Measurements from ENCODE around the gene UBAC2.

The UBAC2 gene

DNA sequence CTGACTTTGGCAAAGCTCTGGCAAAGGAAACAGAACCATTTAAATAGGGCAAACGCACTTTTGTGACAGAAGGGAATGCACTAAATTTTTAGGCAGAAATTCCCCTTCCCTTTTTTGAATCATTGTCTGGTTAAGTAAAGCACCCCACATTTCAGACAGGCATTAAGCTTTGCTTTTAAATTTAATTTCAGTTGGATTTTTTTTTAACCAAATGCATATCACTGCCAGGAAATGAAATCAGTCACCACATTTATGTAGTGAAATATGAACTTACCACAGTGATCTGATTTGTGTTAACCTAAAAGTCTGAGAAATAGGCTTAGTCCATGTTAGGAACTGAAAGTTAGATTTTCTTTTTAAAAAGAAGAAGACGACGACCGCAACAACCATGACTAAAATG is 95.7 kb downstream of the UBAC2 start:
- DNase-seq (ENCODE audit: low spot score), result no peak

DNA sequence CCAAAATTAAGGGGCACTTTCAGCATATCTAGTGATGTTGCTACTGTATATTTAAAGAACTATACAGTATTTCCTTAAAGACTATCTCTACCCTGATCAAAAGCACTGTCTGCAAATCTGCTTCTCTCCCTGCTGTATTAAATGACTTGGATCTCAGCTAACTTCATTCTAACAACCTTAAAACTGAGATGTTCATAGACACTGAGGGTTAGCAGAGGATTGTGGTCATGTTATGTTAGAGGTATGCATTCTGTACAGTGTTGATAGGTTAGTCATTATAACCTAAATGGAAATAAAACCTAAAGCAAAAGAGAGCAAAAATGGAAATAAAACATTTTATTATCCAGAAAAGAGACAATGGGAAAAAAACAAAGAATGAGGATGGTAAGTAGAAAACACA is 96.7 kb downstream of the UBAC2 start:
- no peak for DNase-seq (ENCODE audit: low spot score)

DNA sequence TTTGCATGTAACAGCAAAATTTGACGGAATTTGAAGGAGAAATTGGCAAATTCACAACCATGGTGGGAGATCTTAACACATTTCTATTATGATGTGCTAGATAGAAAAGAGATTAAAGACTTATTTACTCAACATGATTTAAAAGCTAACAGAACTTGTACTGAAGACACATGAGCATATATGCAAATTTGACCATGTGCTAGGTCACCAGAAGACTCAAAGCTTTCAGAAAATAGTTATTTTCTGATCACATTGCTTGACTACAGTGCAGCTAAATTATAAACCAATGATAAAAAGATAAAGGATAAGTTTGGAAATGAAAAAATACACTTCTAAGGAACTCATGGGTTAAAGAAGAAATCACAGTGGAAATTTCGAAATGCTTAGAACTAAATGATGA is 97.4 kb downstream of the UBAC2 start:
- DNase-seq (ENCODE audit: low spot score), result no peak

DNA sequence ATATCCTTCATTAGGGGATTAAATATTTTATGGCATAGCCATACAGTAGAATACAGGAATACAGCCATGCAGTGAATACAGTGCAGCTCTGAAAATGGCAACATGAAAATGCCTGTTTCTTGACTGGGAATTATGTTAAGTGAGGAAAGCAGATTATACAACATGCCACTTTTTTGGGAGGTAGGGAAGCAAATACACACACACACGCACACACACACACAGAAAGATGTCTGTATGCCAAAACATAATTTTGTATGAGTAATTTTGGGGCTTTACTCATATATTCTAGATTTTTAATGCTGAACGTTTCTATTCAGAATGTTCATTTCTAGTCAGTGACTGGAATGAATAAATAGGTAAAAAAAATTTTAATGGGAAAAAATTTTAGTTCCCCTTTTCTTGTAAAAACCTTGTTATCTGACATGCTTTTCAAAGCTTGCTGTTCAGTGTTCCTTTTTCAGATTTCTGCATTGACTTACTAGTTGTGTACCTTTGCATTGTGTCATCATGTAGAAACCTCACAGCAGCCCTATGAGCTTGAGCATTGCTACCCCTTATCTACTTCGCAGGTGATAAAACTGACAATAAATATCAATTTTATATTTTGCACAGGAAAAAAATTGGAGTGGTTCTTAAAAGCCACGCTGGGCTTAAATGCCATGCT is 98.7 kb downstream of the UBAC2 start:
- DNase-seq (ENCODE audit: low spot score), result no peak

DNA sequence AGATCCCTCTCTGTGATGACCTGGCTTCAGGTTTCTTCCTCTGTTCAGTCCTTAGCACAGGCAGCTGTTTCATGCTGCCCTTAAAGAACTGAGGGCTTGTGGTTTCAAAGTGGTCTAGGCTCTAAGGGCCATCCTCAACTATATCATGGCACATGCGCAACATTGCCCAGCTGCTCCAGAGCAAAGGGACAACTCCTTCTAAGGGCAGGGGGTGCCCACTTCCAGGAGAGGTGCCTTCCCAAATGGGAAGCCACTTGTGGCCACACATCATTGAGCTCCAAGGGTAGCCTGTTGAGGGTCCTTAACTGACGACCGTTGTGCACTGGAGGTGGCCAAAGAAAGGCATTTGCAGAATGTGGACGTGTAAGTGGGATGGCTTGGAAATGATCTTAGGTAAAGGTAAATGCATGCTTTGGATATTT is 99.3 kb downstream of the UBAC2 start:
- DNase-seq (ENCODE audit: low spot score), result no peak

DNA sequence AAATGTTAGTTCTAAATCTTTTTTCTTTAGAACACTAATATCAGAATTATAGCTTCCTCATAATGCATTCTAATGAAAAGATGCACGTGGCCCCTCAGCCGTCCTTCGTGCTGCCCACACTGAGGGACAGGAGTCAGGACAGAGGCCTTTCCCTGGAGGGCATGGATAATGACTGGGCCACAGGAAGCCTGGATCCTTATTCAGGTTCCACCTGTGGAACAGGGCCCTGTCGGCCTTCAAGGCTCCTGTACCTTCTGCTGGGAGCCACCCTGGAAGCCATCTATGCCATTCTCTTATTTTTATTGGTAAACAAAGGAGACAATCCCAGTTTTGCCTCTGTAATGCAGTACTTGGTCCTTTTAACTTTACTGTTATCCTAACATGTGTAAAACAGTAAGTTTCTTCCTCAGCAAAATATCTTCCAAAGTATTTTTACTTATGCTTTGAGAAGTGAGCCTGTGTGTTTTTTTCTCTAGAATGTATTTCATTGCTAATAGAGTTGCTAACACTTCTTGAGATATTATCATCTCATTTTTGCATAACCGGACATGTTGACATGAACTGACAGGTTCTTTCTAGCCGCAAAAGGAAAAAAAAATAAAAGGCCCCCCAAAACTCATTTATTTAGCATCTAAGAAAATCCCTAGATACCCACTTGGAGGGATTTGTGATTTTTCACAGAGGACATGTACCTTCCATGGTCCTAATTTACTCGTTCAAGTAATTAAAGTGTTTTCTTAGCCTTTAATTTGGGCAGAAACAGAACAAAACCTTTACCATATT is 100.6 kb downstream of the UBAC2 start:
- DNase-seq (ENCODE audit: low spot score), result no peak

DNA sequence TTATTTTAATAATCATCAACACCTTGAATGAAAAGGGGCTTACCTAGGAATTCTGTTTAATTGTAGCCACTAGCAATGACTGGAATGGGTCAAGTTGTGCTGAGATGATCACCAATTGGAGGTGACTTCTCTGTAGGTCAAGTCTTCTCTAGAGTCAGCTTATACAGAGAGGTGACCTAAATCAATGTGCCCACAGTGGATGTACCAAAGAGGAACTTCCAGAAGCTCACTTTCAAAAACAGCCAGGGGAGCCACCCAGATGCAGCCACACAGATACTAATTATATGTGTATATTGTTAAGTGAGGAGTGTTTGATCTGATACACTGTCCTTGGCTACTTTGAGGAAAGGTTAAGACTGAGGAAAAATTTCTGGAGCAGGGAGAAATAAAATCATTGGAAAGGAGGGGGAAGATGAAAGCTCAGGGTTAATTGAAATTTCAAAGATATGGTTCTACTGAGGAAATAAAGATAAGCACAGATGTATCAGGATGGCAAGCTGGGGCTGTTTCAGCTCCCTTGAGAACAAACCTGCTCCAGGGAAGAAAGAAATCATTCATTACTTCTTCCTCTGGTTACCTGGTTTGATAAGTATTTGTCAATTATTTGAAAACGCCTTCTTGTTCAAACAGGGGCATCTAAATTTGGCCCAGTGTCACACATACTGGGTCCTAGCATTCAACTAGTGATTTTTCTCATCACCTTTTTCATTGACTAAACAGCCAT is 101.4 kb downstream of the UBAC2 start:
- no peak for DNase-seq (ENCODE audit: low spot score)

DNA sequence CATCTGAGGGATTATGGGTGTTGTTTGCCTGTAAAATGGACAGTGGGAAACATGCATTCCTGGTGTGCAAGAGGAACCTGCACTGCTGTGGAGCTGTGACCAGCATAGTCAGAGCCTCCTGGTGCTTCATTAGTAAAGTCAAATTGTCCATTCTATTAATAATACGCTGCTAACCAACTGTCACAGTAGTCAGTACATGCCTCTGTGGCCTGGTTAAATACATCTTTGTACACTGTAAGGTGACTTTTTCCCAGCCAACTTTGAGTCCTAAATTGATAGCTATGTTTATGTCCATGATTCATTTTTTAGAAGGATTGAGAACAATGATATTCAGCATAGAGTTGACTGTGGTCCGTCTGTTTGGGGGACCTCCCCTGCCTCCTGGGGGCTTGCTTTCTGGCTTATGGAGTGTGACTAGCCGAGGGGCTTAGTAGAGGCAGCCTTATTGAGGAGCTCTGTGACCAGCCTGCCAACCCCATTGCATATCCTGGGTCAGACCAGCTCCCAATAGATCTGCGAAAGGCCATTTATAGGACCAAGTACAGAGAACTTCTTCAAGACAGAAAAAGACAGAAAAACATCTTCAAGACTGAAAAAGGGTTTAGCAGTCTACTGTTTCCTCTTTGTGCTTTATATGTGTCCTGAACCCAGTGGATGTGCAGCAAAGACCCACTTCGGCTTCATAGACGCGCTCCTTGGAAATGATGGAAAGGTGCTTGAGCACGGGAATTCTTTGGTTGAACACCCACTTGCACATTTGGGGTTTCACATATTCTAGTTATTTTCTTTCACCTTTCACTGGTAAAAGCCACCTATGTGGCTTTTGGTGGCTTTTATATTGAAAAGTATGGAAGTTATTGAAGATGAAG is 102.2 kb downstream of the UBAC2 start:
- no peak for DNase-seq (ENCODE audit: low spot score)

DNA sequence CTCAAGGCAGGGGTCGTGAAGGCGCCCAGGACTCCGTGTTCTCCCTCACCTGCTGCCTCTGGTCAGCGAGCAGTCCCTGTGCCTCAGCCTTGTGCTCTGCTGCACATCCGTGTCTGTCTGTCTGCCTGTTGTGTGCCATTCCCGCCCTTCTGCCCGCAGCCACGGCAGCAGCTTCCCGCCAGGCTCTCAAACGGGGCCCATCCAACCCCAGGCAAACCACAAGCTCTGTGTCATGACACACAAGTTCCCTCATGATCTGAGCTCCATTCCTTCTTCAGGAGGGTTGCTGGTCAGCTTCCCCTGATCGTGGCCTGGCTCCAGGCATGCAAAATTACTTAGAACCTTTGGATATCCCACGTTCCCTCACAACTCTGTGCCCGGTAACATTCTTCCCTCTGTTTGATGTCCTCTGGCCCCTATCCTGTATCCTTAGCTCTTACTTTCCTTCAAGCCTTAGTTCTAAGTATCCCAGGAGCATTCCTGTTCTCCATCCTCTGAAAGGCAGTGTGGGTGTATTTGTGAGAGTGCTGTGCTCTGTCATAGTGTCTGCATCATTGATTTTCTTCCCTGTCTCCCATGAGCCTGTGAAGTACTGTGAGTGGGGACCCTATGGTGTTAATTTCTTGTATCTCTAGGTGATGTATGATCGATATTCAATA is 103.3 kb downstream of the UBAC2 start:
- DNase-seq (ENCODE audit: low spot score), result no peak

DNA sequence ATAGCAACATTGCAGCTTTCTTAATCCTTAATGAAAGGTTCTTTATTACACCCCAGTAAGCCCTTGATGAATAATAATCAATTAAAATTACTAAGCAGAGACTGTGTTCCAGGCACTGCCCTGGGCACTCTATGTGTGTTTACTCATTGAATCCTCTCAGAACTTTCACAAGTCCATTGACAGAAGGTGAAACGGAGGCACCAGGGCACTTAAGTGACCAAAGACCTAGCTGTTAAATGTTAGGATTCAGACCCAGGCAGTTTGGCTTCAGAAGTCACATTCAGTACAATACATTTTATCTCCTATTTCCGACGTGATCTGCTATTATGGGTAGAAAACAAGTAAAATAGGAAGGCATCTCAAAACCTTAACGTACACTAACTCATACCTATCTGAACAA is 103.9 kb downstream of the UBAC2 start:
- DNase-seq (ENCODE audit: low spot score), result no peak

DNA sequence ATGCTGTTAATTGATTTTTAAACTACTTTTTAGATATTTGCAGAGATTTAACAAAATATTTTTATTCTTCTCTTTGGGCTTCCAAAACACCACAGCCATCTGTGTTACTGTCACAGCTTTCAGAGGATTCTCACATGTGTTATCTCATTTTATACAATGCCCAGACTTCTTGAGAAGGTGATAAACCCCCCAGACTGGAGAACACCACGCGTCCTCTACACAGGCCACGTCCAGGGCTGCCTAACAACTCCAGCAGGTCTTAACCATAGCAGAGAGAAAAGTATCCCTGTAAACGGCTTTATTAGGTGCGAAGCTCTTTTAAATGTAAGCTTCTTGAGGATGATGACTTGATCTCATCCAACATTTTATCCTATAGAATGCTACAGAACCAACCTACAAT is 104.5 kb downstream of the UBAC2 start:
- no peak for DNase-seq (ENCODE audit: low spot score)

DNA sequence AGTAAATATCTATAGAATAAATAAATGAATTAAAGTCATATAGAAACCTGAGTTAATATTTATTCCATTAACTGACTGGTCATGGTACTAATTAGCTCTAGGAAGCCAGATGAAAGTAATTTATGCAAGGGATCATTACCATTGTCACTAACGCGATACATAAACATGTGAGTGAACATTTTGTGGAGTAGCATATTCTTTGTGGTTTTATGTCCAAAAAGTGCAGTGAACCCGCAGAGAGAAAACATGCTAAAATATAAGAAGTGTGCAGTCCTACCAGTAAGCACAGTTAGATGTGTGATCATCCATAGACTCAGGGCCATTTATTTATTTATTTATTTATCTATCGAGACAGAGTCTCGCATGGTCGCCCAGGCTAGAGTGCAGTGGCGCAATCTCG is 104.9 kb downstream of the UBAC2 start:
- DNase-seq (ENCODE audit: low spot score), result no peak

DNA sequence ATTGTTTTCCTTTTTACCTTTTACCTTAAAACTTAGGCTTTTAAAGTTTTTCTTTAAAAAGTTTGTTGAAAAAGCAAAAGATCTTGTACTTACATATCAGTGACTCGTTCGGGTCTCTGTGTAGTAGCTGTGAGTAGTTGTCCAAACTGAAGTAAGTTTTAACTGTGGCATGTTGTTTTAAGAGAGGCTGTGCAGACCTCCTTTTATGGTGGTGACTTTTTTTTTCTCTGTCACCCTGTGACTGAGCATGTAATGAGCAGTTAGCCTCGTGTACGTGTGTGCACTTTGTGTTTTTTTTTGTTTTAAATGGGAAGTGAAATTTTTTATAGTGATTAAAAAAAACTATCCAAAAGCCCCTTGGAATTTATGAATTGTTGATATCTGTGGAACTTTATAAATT is 106.6 kb downstream of the UBAC2 start, which contains the start of gene GPR183:
GPR183 (minus strand) TSS at position 153 of the 400 bp plus-strand sequence. CDS start 11,254 bp downstream, outside the sequence.
- no peak for DNase-seq (ENCODE audit: low spot score)

DNA sequence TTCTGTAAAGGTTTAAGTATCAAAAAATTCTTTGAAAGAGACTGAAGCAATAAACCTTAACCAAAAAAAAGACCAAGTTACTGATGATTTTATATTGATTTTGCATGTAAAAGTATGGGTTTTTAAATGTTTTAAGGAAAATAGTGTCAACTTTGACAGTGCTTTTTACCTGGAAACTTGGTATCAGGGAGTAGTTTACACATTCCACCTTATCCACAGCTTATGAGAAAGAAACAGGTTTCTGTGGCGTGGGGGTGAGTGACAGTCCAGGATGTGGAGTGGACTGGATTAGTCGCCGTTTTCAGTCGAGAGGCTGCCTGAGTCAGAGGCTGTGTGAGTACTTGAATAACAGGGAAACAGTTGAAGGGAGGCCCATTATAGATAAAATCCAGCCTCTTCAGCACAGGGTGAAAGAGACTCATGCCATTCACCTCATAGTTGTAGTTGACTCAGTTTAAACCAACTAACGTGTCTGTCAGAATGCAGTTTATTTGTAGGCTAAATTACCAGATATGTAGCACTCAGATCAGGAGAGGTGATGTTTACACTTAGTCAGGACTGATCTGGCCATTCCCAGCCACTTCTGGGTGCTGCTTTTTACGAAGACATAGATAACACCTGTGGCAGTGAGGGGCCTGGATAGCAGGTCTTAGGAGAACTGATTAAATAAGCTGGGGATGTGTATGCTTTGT is 107.1 kb downstream of the UBAC2 start:
- DNase-seq (ENCODE audit: low spot score), result no peak

DNA sequence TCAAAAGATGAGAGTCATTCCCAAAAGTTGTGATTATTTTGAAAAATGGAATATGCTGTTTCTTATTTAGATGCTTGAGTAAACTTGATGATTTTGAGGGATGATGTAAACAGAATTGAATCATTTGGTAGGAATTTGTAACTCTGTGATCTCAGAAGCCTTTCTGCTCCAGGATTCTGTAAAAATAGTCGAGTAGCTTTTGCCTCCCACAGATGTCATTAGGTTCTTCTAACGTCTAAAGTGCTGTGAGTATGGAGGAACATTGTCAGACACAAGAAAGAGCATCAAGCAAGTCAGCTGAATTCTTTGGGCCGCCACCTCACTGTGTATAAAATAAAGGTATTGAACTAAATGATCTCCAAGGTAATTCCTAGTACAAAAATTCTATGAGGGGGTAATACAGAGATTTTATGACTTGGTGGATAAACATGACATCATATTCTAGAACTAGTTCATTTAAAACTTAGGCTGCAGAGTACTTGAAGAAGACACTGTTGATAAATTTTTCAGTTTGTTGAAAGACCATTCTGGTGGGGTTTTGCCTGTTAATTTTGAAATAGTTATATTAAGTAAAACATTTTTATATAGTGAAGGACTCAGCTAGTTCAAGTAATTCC is 107.9 kb downstream of the UBAC2 start:
- DNase-seq (ENCODE audit: low spot score), result no peak

DNA sequence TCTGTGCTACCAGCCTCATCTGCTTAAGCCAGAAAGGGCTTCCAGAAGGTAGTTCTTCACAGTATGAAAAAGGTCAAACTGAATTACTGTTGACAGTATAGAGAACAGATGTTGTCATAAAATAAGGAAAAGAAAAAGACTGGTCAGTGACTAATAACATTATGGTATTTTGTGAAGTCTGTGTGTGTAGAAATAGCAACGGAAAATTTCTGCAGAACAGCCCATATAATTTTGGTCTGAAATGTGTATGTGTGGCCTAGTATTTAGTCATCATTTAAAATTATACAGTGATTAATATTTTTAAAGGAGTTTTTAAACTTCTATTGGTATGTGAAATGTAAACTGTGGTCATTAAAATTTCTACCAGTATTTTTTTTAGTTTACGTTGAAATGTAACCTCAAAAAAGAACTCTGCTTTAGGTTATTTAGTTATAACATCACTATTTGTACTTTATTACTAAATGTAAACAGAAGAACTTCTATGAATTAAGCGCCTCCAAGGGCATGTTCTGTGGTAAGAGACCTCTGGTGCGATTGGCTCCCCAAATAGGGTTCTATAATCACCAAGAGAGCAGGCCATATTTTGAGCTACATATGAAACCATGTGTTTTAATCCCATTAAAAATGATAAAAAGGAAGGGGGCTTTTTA is 109.9 kb downstream of the UBAC2 start:
- no peak for DNase-seq (ENCODE audit: low spot score)

DNA sequence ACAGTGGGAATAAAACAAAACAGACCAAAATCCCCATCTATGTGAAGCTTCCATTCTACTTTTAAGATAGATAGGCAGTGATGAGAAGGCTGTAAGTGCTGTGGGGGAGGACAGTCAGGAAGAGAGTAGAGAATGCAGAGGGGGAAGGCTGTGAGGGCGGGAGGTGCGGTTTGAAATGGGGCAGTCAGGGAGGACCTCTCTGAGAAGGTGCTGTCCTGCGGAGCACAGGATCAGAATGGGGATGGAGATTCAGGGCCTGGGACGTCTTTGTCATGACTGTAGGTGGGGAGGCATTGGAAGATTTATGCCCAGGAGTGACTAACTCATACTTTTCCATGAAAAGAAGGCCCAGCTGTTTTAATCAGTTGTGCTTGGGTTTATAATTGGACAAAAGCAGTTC is 110.5 kb downstream of the UBAC2 start:
- DNase-seq (ENCODE audit: low spot score), result no peak

DNA sequence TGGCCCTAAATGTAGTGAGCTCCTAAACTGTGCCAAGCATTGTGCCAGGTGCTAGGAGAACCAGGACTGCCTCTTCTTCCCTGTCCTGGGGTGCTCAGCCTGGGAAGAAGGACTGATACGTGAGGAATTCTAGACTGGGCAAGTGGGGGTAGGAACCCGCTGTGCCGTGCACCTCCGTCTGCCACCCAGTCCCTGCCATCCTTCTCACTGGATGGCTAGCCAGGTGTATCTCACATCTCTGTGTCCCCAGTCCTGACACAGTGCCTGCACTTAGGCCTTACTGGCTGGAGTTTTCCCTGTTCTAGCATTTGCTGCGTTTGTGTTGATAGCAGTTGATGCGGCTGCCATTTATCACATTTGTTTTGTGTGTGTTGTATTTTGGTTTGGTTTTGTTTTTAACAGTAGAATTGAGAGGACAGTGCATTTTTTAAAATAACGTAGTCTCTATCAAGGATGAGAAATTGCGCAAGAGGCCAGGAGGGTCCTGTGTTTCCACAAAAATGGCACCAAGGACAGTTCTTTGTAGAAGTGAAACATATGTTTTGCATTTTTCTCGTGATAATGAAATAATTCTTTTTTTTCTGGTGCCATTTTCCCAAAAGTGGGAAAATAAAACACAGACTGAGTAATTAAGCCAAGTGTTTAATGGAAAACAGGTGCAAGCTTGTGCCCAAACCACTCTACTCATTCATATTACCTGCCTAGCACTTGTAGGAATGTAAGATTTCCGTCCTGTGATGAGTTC is 111.3 kb downstream of the UBAC2 start:
- no peak for DNase-seq (ENCODE audit: low spot score)

DNA sequence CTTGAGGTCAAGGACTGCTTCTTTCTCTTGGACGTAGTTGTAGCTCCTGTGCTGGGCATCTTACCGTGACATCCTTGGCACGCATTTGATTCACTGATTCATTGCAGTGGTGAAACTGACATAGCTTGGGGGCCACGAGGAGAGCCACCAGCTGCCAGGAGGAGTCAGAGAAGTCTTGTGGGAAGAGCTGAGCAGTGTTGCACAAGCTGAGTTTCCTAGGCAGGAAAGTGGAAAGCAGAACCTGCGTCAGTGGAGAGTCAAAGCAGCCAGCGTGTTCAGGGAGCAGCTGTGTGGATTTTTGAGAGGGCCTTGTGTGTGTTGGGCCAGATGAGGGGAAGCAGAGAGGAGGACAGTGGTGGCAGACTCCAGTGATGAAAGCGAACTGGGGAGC is 111.8 kb downstream of the UBAC2 start:
- DNase-seq (ENCODE audit: low spot score), result no peak

Measured in D341Med (cell line).